Mesenchymal stem cell (in vitro differentiated cells and primary cell): ENCODE data around the gene PRR22.

ENCODE experiments used
- DNase-seq: peaks from one replicate; pipeline ENCODE4 v3.0.0-alpha.2; 2013
- H2AFZ ChIP-seq: one replicate; pipeline ENCODE4 v1.6.1; 2013; ENCODE audit warnings: low read depth, mild to moderate bottlenecking, control low read depth, inconsistent platforms, low read length, moderate library complexity
- H2AK5ac ChIP-seq: 2 replicates; pipeline ENCODE4 v1.6.1; 2013; ENCODE audit warnings: low read length, moderate library complexity, mild to moderate bottlenecking, inconsistent platforms; ENCODE audit not compliant: severe bottlenecking
- H2BK120ac ChIP-seq: one replicate; pipeline ENCODE4 v1.6.1; 2013; ENCODE audit warnings: low read depth, mild to moderate bottlenecking, inconsistent platforms, low read length, moderate library complexity
- H2BK12ac ChIP-seq, 2 experiments: one replicate each; pipeline ENCODE4 v1.6.1; 2013; ENCODE audit warnings: inconsistent platforms in 2 of 2, low read length in 2 of 2, mild to moderate bottlenecking in 2 of 2, moderate library complexity in 2 of 2, control low read depth in 1 of 2
- H2BK15ac ChIP-seq: one replicate; pipeline ENCODE4 v1.6.1; 2013; ENCODE audit warnings: mild to moderate bottlenecking, low read depth, inconsistent platforms; ENCODE audit not compliant: poor library complexity, severe bottlenecking
- H2BK5ac ChIP-seq: 2 replicates; pipeline ENCODE4 v1.6.1; 2013; ENCODE audit warnings: low read depth, mild to moderate bottlenecking, low read length, control low read depth, inconsistent platforms; ENCODE audit not compliant: poor library complexity, severe bottlenecking
- H3K14ac ChIP-seq, 2 experiments: one replicate each; pipeline ENCODE4 v1.6.1; 2013; ENCODE audit warnings: inconsistent platforms in 2 of 2, low read length in 2 of 2, control low read depth in 1 of 2, mild to moderate bottlenecking in 1 of 2, moderate library complexity in 1 of 2
- H3K18ac ChIP-seq, 2 experiments: one replicate each; pipeline ENCODE4 v1.6.1; 2013; ENCODE audit warnings: inconsistent platforms in 2 of 2, low read length in 2 of 2, control low read depth in 1 of 2, low read depth in 1 of 2, mild to moderate bottlenecking in 1 of 2
- H3K23ac ChIP-seq, 2 experiments: one replicate each; pipeline ENCODE4 v1.6.1; 2013; ENCODE audit warnings: inconsistent platforms in 2 of 2, low read length in 2 of 2, mild to moderate bottlenecking in 2 of 2, moderate library complexity in 2 of 2, control low read depth in 1 of 2
- H3K27ac ChIP-seq: 2 replicates; pipeline ENCODE4 v1.5.1; 2013; ENCODE audit warnings: mild to moderate bottlenecking, moderate library complexity, low read length, control low read depth, inconsistent platforms; ENCODE audit not compliant: poor library complexity, severe bottlenecking
- H3K27me3 ChIP-seq, 2 experiments: 2 replicates each; pipeline versions ENCODE4 v1.6.1 to v1.7.0; 2013; ENCODE audit warnings: low read length in 2 of 2, mild to moderate bottlenecking in 2 of 2, moderate library complexity in 2 of 2, control low read depth in 1 of 2, inconsistent platforms in 1 of 2; ENCODE audit not compliant: control insufficient read depth in 1 of 2, insufficient read depth in 1 of 2
- H3K36me3 ChIP-seq, 2 experiments: 2 replicates each; pipeline versions ENCODE4 v1.6.1 to v1.7.0; 2013; ENCODE audit warnings: low read length in 2 of 2, control low read depth in 1 of 2, inconsistent platforms in 1 of 2, low read depth in 1 of 2, mild to moderate bottlenecking in 1 of 2; ENCODE audit not compliant: insufficient read depth in 2 of 2, control insufficient read depth in 1 of 2
- H3K4ac ChIP-seq, 2 experiments: one replicate each; pipeline ENCODE4 v1.6.1; 2013; ENCODE audit warnings: inconsistent platforms in 2 of 2, low read length in 2 of 2, mild to moderate bottlenecking in 2 of 2, moderate library complexity in 2 of 2, control low read depth in 1 of 2, low read depth in 1 of 2
- H3K4me1 ChIP-seq: 2 replicates; pipeline ENCODE4 v1.6.1; 2013; ENCODE audit warnings: low read depth, low read length, control low read depth; ENCODE audit not compliant: control insufficient read depth, insufficient read depth
- H3K4me2 ChIP-seq: 2 replicates; pipeline ENCODE4 v1.6.1; 2013; ENCODE audit warnings: low read length, mild to moderate bottlenecking, inconsistent platforms; ENCODE audit not compliant: poor library complexity, severe bottlenecking
- H3K4me3 ChIP-seq, 2 experiments: 2 replicates each; pipeline versions ENCODE4 v1.5.1 to v1.7.0; 2013; ENCODE audit warnings: low read length in 2 of 2, mild to moderate bottlenecking in 2 of 2, control low read depth in 1 of 2, low read depth in 1 of 2; ENCODE audit not compliant: insufficient read depth in 1 of 2
- H3K79me1 ChIP-seq: replicated peaks from 2 replicates; pipeline ENCODE4 v1.6.1; 2013; ENCODE audit warnings: mild to moderate bottlenecking, control low read depth, low read length, inconsistent platforms; ENCODE audit not compliant: poor library complexity, severe bottlenecking
- H3K9ac ChIP-seq: 2 replicates; pipeline ENCODE4 v1.7.0; 2013; ENCODE audit warnings: mild to moderate bottlenecking, low read length, moderate library complexity
- H3K9me3 ChIP-seq: 2 replicates; pipeline ENCODE4 v1.7.0; 2013; ENCODE audit warnings: mild to moderate bottlenecking, low read length; ENCODE audit not compliant: control insufficient read depth
- H4K8ac ChIP-seq: one replicate; pipeline ENCODE4 v1.6.1; 2013; ENCODE audit warnings: inconsistent platforms, mild to moderate bottlenecking, low read length, moderate library complexity
- H4K91ac ChIP-seq: one replicate; pipeline ENCODE4 v1.6.1; 2013; ENCODE audit warnings: mild to moderate bottlenecking, low read length, inconsistent platforms
- WGBS: methylation state at CpG from one replicate; pipeline ENCODE4 v1.1.7; 2013; ENCODE audit warnings: mixed read lengths; 5-methylcytosine and 5-hydroxymethylcytosine counted together

Gene PRR22

GRCh38 chr19:5800361-5801270 is 16.1 kb upstream of the PRR22 start:
- Histone ChIP-seq H2AK5ac (no peak overlapping the region), H3K9ac (no peak overlapping the region), H2BK12ac (peak overlapping the region in 1 of 2 experiments; percentile 54), H3K23ac (no peak overlapping the region), H4K8ac (no peak overlapping the region), H2BK120ac (no peak overlapping the region), H2BK5ac (no peak overlapping the region), H3K4me2 (no peak overlapping the region), H3K4me1 (peaks cover 16% of the 10 kb centered on the region), H3K79me1 (no peaks in the 10 kb centered on the region), H3K36me3 (no peaks in the 10 kb centered on the region), H3K9me3 (no peaks in the 10 kb centered on the region), H4K91ac (peak overlapping the region; percentile 7), H3K27ac (no peak overlapping the region), H3K4ac (no peak overlapping the region), H3K4me3 (no peak overlapping the region), H2BK15ac (no peak overlapping the region), H3K18ac (no peak overlapping the region), H2AFZ (no peak overlapping the region), H3K14ac (no peak overlapping the region), H3K27me3 (peaks cover 15 to 42% of the 10 kb centered on the region in 2 experiments)
- DNase-seq, result no peak
- 82% methylated on average over 17 of the region's 17 CpGs for WGBS

DNA sequence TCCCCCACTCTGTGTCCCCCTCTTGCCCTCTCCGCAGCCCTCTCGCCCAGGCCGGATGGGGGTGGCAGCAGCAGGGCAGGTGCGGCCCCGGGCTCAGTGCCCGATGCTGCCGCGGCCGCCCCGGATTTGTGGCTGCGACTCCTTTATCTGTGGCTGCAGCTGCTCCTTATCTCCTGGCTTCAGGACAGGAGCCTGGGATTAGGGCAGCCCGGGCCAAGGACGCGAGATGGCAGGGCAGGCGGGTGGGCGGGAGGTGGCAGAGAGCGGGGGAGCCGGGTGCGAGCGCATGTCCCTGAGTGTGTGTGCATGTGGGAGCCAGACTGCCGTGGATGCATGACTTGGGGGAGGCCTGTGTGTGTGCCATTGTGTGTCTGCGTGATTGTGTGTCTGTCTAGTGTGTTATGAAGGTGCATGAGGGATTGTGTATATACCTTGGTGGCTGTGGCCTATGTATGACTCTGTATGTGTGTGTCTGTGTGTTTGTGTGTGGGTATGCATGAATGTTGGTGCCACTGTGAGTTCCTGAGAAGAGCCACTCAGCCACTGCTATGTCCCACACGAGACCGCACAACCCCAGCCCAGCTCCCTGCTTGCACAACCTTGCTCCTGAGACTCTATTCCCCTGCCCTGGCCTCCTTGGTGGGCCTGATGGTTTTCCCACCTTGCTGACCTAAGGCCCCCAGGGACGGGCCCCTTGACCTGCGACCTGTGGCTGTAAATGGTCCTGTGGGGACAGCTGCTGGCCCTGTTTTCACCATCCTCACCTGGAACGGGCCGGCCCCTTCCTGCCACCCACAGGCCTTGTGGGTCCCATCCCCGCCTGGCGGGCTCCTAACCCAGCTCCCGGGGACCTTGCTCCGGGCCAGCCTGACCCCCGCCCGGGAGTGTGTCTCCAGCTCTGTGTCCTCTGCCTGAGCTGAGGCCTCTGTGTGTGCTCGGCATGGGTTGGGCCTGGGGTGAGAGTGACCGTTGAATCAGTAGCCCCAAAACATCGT is 15.0 kb upstream of the PRR22 start:
- Histone ChIP-seq H4K8ac (no peak overlapping the region), H3K14ac (no peak overlapping the region), H2BK5ac (no peak overlapping the region), H3K27ac (no peak overlapping the region), H3K4ac (no peak overlapping the region), H2BK15ac (no peak overlapping the region), H3K18ac (no peak overlapping the region), H3K23ac (no peak overlapping the region), H3K27me3 (peaks cover 9 to 37% of the 10 kb centered on the region in 2 experiments), H3K4me3 (no peak overlapping the region), H3K4me1 (peaks cover 11% of the 10 kb centered on the region), H4K91ac (no peak overlapping the region), H2AK5ac (no peak overlapping the region), H3K9me3 (no peaks in the 10 kb centered on the region), H2BK12ac (no peak overlapping the region), H3K79me1 (no peaks in the 10 kb centered on the region), H3K9ac (no peak overlapping the region), H2AFZ (no peak overlapping the region), H3K4me2 (no peak overlapping the region), H3K36me3 (no peaks in the 10 kb centered on the region), H2BK120ac (no peak overlapping the region)
- DNase-seq, result no peak
- WGBS, result 89% methylated on average over 37 of the region's 37 CpGs

- Histone ChIP-seq H4K8ac (no peak overlapping the region), H3K27me3 (peaks cover 0 to 26% of the 10 kb centered on the region in 2 experiments), H2BK12ac (no peak overlapping the region), H3K79me1 (no peaks in the 10 kb centered on the region), H3K4me2 (no peak overlapping the region), H2AK5ac (no peak overlapping the region), H3K4me3 (no peak overlapping the region), H3K23ac (no peak overlapping the region), H3K18ac (no peak overlapping the region), H3K36me3 (no peaks in the 10 kb centered on the region), H2AFZ (no peak overlapping the region), H2BK5ac (no peak overlapping the region), H3K4ac (no peak overlapping the region), H4K91ac (no peak overlapping the region), H3K4me1 (peaks cover 2% of the 10 kb centered on the region), H3K9me3 (no peaks in the 10 kb centered on the region), H3K14ac (no peak overlapping the region), H3K27ac (no peak overlapping the region), H2BK120ac (no peak overlapping the region), H3K9ac (no peak overlapping the region), H2BK15ac (no peak overlapping the region)
- WGBS, result 97% methylated on average over 7 of the region's 8 CpGs
- no peak for DNase-seq
These were observed 13.7 kb upstream of the PRR22 start for GRCh38 chr19:5798244-5798643.
